ENCODE measurements around the gene TLE6. TPM values are rescaled to one million over a fixed set of nuclear protein-coding genes. Genes with fewer than 3 reads are reported as not detected.
"Not testable (repeated sequence)": the region's sequence is repeated elsewhere in the genome, so short reads cannot be mapped to it uniquely, and the experiment has no call there.

TLE6 gene
- polyA plus RNA-seq, 4 donors = 1.9 to 10.5 (median 7.5) TPM

- no peak for DNase-seq (ENCODE audit: low read depth in 4 of 4, low spot score in 3 of 4)
Observed at GRCh38 chr19:3024870-3025548, 47.6 kb downstream of the TLE6 start.

- DNase-seq (ENCODE audit: low read depth in 4 of 4, low spot score in 3 of 4) = no peak
Observed at GRCh38 chr19:3025549-3025886, 48.2 kb downstream of the TLE6 start.

- DNase-seq (ENCODE audit: low read depth in 4 of 4, low spot score in 3 of 4) = no peak
Observed at GRCh38 chr19:3026768-3027167, 49.4 kb downstream of the TLE6 start.

GRCh38 chr19:3027292-3027691 lies 49.9 kb downstream of the TLE6 start:
- no peak for DNase-seq (ENCODE audit: low read depth in 4 of 4, low spot score in 3 of 4)

- no peak for DNase-seq (ENCODE audit: low read depth in 4 of 4, low spot score in 3 of 4)
Observed at GRCh38 chr19:3027981-3028304, 50.6 kb downstream of the TLE6 start.

GRCh38 chr19:3028305-3029064 lies 51.1 kb downstream of the TLE6 start:
- DNase-seq (ENCODE audit: low read depth in 4 of 4, low spot score in 3 of 4) = no peak

- DNase-seq (ENCODE audit: low read depth in 4 of 4, low spot score in 3 of 4) = no peak
Observed at GRCh38 chr19:3029065-3029923, 51.9 kb downstream of the TLE6 start, which contains the start of gene TLE2. Gene TLE2 (minus strand): TSS chr19:3029280. CDS start chr19:3028904, 376 bp downstream.

- no peak for DNase-seq (ENCODE audit: low read depth in 4 of 4, low spot score in 3 of 4)
Observed at GRCh38 chr19:3031607-3031867, 54.2 kb downstream of the TLE6 start.

GRCh38 chr19:3033595-3034405 lies 56.4 kb downstream of the TLE6 start:
- no peak for DNase-seq (ENCODE audit: low read depth in 4 of 4, low spot score in 3 of 4)

GRCh38 chr19:3034406-3034655 lies 57.0 kb downstream of the TLE6 start:
- DNase-seq (ENCODE audit: low read depth in 4 of 4, low spot score in 3 of 4) = no peak

GRCh38 chr19:3034656-3035541 lies 57.5 kb downstream of the TLE6 start:
- DNase-seq (ENCODE audit: low read depth in 4 of 4, low spot score in 3 of 4) = no peak

- DNase-seq (ENCODE audit: low read depth in 4 of 4, low spot score in 3 of 4) = peak; percentile 99 to 100 (median 99)
Observed at GRCh38 chr19:3035542-3036118, 58.3 kb downstream of the TLE6 start.

- DNase-seq (ENCODE audit: low read depth in 4 of 4, low spot score in 3 of 4) = peak in 3 of 4 donors; percentile 90 to 91 (median 90)
Observed at GRCh38 chr19:3036119-3036976, 59.0 kb downstream of the TLE6 start.

- not testable (repeated sequence) for DNase-seq (ENCODE audit: low read depth in 4 of 4, low spot score in 3 of 4)
Observed at GRCh38 chr19:3036977-3037544, 59.7 kb downstream of the TLE6 start.

- DNase-seq (ENCODE audit: low read depth in 4 of 4, low spot score in 3 of 4) = no peak
Observed at GRCh38 chr19:3038214-3038613, 60.9 kb downstream of the TLE6 start.

GRCh38 chr19:3039125-3039524 lies 61.8 kb downstream of the TLE6 start:
- no peak for DNase-seq (ENCODE audit: low read depth in 4 of 4, low spot score in 3 of 4)

GRCh38 chr19:3039641-3040077 lies 62.3 kb downstream of the TLE6 start:
- no peak for DNase-seq (ENCODE audit: low read depth in 4 of 4, low spot score in 3 of 4)

GRCh38 chr19:3041327-3041726 lies 64.0 kb downstream of the TLE6 start:
- DNase-seq (ENCODE audit: low read depth in 4 of 4, low spot score in 3 of 4) = no peak

All from left renal pelvis (tissue), 4 donors.